Measurements from ENCODE around the gene EFEMP2.

EFEMP2 gene

DNA sequence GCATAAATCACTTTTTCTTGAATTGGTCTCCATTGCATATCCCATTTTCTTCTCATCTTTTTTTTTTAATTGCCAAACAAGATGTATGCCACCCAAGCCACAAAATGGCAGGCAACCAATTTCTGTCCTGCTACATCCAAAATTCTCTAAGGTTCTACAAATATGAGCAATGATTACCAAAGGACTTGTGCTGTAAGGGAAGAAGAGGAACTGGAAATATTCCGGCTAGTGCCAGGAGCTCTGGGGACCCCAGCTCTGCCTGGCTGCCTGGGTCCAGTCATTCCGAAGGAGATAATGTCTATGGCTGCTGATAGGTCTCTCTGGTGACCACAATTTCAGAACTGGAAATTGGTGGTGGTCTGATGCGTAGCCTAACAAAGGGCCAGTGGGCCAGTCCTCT lies 55.9 kb downstream of the EFEMP2 start:
- H3K27ac ChIP-seq, result peak overlapping the region; percentile 96; the same call in 1 of the 2 replicates
- TF ChIP-seq, protein P1, sequence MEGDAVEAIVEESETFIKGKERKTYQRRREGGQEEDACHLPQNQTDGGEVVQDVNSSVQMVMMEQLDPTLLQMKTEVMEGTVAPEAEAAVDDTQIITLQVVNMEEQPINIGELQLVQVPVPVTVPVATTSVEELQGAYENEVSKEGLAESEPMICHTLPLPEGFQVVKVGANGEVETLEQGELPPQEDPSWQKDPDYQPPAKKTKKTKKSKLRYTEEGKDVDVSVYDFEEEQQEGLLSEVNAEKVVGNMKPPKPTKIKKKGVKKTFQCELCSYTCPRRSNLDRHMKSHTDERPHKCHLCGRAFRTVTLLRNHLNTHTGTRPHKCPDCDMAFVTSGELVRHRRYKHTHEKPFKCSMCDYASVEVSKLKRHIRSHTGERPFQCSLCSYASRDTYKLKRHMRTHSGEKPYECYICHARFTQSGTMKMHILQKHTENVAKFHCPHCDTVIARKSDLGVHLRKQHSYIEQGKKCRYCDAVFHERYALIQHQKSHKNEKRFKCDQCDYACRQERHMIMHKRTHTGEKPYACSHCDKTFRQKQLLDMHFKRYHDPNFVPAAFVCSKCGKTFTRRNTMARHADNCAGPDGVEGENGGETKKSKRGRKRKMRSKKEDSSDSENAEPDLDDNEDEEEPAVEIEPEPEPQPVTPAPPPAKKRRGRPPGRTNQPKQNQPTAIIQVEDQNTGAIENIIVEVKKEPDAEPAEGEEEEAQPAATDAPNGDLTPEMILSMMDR (conservative IDR thresholded peaks at IDR 0.05), result no peak
